SW 1271 (cell line): ENCODE results near the gene CAPN8.
A peak's percentile ranks its signal among the peaks of the same experiment; 100 is the strongest.

Source experiments
- DNase-seq, 2 experiments: peaks; one replicate each; lab custom pipeline; 2025; lab: John Stamatoyannopoulos, UW

The CAPN8 gene

GRCh38 chr1:223702735-223703667, 37.5 kb upstream of the CAPN8 start:
- peak in 1 of 2 experiments; percentile 53 for DNase-seq

GRCh38 chr1:223700942-223701637, 35.6 kb upstream of the CAPN8 start:
- DNase-seq: peak; percentile 69 to 82

GRCh38 chr1:223700388-223700918, 35.0 kb upstream of the CAPN8 start:
- no peak for DNase-seq

GRCh38 chr1:223695941-223696340, 30.4 kb upstream of the CAPN8 start:
- no peak for DNase-seq

GRCh38 chr1:223695014-223695548, 29.6 kb upstream of the CAPN8 start:
- no peak for DNase-seq

GRCh38 chr1:223691121-223691520, 25.6 kb upstream of the CAPN8 start:
- DNase-seq: no peak

- no peak for DNase-seq
These were observed 18.9 kb upstream of the CAPN8 start for GRCh38 chr1:223684488-223684792.

- peak in 1 of 2 experiments; percentile 9 for DNase-seq
These were observed 18.3 kb upstream of the CAPN8 start for GRCh38 chr1:223683586-223684487.

GRCh38 chr1:223682502-223682901, 17.0 kb upstream of the CAPN8 start:
- no peak for DNase-seq

GRCh38 chr1:223680188-223680587, 14.7 kb upstream of the CAPN8 start:
- no peak for DNase-seq

GRCh38 chr1:223678841-223679240, 13.3 kb upstream of the CAPN8 start:
- no peak for DNase-seq

GRCh38 chr1:223674119-223674890, 8.8 kb upstream of the CAPN8 start:
- DNase-seq: no peak

GRCh38 chr1:223670458-223671159, 5.1 kb upstream of the CAPN8 start:
- DNase-seq: no peak

GRCh38 chr1:223669003-223669795, 3.7 kb upstream of the CAPN8 start:
- no peak for DNase-seq

- DNase-seq: no peak
These were observed 2.1 kb upstream of the CAPN8 start for GRCh38 chr1:223667484-223668182.

- no peak for DNase-seq
These were observed 1.4 kb downstream of the CAPN8 start for GRCh38 chr1:223664106-223664505.

- no peak for DNase-seq
These were observed 2.6 kb downstream of the CAPN8 start for GRCh38 chr1:223662943-223663342.

GRCh38 chr1:223659711-223660110, 5.8 kb downstream of the CAPN8 start:
- no peak for DNase-seq

- no peak for DNase-seq
These were observed 7.5 kb downstream of the CAPN8 start for GRCh38 chr1:223657978-223658377.
